Measurements from ENCODE around the gene ZFHX2.

- no peak for TF ChIP-seq EZH2 (IDR thresholded peaks at IDR 0.05; ENCODE audit: borderline replicate concordance, low read length)
- TF ChIP-seq, protein P1, sequence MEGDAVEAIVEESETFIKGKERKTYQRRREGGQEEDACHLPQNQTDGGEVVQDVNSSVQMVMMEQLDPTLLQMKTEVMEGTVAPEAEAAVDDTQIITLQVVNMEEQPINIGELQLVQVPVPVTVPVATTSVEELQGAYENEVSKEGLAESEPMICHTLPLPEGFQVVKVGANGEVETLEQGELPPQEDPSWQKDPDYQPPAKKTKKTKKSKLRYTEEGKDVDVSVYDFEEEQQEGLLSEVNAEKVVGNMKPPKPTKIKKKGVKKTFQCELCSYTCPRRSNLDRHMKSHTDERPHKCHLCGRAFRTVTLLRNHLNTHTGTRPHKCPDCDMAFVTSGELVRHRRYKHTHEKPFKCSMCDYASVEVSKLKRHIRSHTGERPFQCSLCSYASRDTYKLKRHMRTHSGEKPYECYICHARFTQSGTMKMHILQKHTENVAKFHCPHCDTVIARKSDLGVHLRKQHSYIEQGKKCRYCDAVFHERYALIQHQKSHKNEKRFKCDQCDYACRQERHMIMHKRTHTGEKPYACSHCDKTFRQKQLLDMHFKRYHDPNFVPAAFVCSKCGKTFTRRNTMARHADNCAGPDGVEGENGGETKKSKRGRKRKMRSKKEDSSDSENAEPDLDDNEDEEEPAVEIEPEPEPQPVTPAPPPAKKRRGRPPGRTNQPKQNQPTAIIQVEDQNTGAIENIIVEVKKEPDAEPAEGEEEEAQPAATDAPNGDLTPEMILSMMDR (conservative IDR thresholded peaks at IDR 0.05 in 1 of 2, IDR thresholded peaks at IDR 0.05 in 1 of 2; ENCODE audit: extremely low read depth in 1 of 2, insufficient read depth in 1 of 2, low read depth in 1 of 2, low read length in 2 of 2): no peak
Observed at GRCh38 chr14:23559926-23560520, 8.5 kb upstream of the ZFHX2 start.

Data from mammary epithelial cell (primary cell).